ENCODE data around the gene TGM5.
A peak's percentile ranks its signal among the peaks of the same experiment; 100 is the strongest.

The TGM5 gene

DNA sequence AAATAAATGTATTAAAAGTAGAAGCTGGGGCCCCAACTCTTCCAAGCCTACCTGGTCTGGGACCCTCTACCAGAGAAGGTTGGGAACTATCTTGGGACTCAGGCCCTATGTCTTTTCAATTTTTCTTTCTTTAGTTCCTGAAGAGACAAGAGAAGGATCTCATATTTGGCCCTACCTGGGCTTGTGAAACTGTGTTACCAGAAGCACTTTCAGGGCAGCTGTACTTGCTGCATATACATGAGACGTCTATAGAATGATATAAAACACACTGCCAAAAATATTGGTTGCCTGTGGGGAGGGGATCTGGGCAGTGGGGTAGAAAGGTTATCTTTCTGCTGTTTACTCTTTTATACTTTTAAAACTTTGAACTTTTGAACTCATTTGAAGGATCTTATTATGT is 45.3 kb downstream of the TGM5 start:
- in situ Hi-C loops (cut with MboI; ENCODE audit: low pct_unique_long_range_greater_than_20kb, low sequenced_read_pairs, unreplicated experiment), result no loop called here
- TF ChIP-seq, protein P1, sequence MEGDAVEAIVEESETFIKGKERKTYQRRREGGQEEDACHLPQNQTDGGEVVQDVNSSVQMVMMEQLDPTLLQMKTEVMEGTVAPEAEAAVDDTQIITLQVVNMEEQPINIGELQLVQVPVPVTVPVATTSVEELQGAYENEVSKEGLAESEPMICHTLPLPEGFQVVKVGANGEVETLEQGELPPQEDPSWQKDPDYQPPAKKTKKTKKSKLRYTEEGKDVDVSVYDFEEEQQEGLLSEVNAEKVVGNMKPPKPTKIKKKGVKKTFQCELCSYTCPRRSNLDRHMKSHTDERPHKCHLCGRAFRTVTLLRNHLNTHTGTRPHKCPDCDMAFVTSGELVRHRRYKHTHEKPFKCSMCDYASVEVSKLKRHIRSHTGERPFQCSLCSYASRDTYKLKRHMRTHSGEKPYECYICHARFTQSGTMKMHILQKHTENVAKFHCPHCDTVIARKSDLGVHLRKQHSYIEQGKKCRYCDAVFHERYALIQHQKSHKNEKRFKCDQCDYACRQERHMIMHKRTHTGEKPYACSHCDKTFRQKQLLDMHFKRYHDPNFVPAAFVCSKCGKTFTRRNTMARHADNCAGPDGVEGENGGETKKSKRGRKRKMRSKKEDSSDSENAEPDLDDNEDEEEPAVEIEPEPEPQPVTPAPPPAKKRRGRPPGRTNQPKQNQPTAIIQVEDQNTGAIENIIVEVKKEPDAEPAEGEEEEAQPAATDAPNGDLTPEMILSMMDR (IDR thresholded peaks at IDR 0.05; ENCODE audit: extremely low read depth, insufficient read depth, missing control alignments), result no peak
- DNase-seq (ENCODE audit: low spot score), result no peak

DNA sequence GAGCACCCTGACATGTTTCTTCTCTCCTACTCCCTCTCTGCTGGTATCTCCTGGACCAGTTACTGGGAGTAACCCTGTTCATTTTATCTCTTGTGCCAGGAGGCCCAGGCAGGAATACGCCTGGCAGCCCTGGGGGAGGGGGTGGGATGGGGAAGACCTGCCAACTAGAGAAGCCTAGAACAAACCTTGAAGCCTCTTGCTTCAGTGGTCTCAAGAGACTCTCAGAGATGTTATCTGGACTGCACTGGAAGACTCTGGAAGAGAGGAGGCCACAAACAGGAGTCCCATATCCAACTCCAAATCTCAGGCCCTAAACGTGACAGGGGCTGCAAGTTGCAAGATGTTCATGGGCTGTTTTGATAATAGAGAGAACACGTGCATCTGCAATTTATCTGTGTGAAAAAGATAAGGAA is 45.7 kb downstream of the TGM5 start, which contains the start of gene EPB42:
TSS of gene EPB42 (minus strand) at position 28 of the 413 bp plus-strand sequence. CDS start 193 bp downstream, outside the sequence.
- no peak for DNase-seq (ENCODE audit: low spot score)
- in situ Hi-C loops (cut with MboI; ENCODE audit: low pct_unique_long_range_greater_than_20kb, low sequenced_read_pairs, unreplicated experiment), result no loop called here
- TF ChIP-seq, protein P1 (IDR thresholded peaks at IDR 0.05; ENCODE audit: extremely low read depth, insufficient read depth, missing control alignments), result no peak

DNA sequence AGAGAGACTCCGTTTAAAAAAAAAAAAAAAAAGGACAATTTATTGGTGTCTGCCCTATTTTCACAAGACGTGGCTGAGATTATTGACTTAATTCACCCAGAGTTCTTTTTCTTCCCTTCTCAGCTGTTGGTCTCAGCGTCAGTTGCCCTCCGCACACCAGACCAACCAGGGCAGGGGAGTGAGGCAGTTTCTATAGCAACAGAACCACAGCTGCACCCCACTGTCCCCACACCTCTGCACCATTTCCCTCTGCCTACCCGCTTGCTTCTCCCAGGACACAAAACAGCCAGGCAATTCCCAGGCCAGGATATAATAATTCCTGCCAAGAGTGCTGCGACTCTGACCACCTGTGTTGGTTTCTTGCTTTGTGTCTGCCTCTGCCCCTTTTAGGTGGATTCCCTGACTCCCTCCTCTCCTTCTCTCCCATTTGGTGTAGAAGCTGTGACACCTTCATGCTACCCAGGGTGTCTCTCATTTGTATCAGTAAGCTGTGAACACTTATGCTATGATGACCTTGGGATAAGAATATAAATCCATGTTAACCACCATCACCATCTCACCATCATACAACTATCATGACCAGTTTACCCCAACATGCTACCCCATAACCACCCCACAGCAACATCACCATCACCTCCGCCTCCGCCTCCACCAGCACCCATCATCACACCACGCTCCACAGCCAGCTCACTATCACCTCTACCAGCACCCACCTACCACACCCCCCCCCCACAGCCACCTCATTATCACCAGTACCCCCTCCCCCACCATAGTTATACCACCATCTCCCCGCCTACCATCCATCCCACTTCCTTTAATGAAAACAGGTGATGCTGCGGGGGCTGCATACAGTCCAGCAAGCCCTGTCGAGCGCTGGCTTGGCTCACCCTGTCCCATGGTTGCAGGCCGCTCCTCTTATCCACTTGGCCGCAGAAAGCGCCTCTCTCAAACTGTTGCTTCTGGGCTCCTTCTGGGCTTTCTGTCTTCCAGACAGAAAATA is 46.5 kb downstream of the TGM5 start:
- DNase-seq (ENCODE audit: low spot score), result no peak
- TF ChIP-seq, protein P1 (IDR thresholded peaks at IDR 0.05; ENCODE audit: extremely low read depth, insufficient read depth, missing control alignments), result no peak
- in situ Hi-C loops (cut with MboI; ENCODE audit: low pct_unique_long_range_greater_than_20kb, low sequenced_read_pairs, unreplicated experiment), result no loop called here

DNA sequence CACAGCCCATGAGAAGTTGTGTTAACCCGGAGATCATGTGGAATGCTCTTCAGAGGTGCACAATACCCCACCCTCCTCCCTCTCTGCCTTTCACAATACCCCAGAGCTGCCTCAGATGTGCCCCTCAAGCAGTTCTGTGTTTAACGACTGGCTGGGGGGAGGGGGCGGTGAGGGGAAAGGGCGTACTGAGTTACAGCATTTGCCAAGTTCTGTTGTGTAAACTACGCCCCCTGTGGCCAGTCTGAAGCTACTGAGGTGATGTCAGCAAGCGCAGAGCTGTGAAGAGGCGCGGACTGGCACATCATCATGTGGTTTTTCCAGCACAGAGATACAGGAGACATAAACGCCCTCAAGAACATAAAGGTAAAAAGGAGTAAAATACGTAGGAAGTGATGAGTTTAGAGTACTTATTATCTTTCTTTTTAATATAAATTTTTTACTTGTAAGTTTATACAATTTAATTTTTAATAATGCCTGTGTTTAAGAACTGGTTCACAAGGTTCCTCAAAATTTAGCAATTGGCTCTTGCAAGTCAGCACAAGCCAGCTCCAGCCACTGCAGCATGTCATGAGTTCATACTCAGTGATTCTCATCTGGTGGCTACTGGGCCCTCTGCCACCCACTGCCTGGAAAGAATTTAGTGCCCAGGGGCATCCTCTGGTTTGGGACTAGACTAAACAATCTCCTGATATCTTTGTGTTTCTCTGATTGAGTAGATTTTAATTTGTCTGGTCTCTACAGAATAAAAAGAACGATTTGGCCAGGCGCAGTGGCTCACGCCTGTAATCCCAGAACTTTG is 47.6 kb downstream of the TGM5 start:
- in situ Hi-C loops (cut with MboI; ENCODE audit: low pct_unique_long_range_greater_than_20kb, low sequenced_read_pairs, unreplicated experiment), result no loop called here
- TF ChIP-seq, protein P1 (IDR thresholded peaks at IDR 0.05; ENCODE audit: extremely low read depth, insufficient read depth, missing control alignments), result peak; percentile 11
- no peak for DNase-seq (ENCODE audit: low spot score)

DNA sequence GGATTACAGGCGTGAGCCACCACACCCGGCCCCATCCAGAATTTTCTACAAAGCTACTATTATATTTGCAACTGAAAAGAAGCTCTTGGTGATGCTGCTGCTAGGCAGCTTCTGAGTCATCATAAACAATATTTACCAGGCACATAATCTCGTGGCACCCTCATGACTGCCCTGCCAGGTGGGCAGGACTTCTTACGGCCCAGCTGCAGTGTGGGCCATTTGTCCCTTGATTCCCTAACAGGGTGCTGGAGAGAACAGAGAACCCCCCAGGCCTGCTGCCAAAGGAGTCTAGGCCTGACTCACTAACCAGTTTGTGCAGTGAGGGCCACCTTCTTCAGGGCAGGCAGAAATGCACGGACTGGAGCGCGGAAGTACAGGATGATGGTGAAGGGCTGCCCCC is 50.8 kb downstream of the TGM5 start:
- in situ Hi-C loops (cut with MboI; ENCODE audit: low pct_unique_long_range_greater_than_20kb, low sequenced_read_pairs, unreplicated experiment), result no loop called here
- TF ChIP-seq, protein P1 (IDR thresholded peaks at IDR 0.05; ENCODE audit: extremely low read depth, insufficient read depth, missing control alignments), result no peak
- DNase-seq (ENCODE audit: low spot score), result no peak

DNA sequence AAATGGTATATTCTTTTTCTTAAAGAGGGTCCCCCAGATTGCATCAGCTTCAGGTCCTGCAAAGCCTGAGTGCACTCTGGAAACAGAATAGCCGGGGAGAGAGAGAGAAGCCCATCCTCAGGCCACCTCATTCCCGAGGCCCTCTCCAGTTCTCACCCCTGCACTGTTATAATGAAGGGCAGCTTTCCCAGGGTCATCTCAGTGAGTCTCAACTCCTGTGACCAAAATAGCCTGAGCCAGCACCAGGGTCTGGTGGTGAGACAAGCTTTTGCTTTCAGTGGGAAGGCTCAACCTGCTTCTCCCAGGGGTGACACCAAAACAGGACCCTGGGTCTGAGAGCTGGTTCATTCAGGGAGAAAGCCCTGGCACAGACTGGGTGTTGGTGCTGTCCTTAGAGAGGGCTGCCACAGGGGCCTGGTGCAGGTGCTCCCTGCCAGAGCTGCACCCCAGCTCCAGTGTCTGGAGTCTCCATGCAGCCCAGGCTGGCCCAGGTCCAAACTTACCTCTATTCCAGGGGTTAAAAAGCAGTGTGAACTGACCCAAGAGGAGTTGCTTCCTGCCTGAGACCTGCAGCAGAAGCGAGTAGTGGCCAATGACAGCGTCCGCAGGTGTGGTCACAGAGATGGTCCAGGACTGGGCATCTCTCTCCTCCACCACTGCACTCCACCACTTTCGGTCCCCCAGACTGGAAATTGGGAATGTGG is 52.0 kb downstream of the TGM5 start:
- TF ChIP-seq, protein P1 (IDR thresholded peaks at IDR 0.05; ENCODE audit: extremely low read depth, insufficient read depth, missing control alignments), result no peak
- in situ Hi-C loops (cut with MboI; ENCODE audit: low pct_unique_long_range_greater_than_20kb, low sequenced_read_pairs, unreplicated experiment), result no loop called here
- DNase-seq (ENCODE audit: low spot score), result no peak
